ENCODE measurements around the gene PLEKHA7. TPM values are rescaled to one million over a fixed set of nuclear protein-coding genes. Genes with fewer than 3 reads are reported as not detected.

The PLEKHA7 gene
- total RNA-seq, 1 experiment from 2014 or later = 7.2 TPM

DNA sequence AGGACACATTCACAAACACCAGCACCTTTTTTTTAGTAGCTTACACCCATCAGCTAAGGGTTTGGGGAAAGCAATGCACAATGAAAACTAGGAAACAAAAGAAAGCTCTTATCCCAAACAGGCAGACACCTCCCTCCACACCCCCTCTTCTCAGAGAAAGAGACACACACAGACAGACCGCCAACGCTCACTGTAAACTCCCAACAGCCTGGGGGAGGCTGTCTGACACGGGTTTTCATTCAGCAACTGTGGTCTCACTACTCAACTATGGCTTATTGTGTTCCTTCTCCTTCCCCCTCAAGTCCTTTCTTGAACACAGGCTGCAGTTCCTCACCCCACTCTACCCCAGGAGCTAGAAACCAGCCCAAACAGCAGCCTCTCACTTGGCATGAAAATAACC is 152.4 kb downstream of the PLEKHA7 start (continued):
- TF ChIP-seq, protein P1, sequence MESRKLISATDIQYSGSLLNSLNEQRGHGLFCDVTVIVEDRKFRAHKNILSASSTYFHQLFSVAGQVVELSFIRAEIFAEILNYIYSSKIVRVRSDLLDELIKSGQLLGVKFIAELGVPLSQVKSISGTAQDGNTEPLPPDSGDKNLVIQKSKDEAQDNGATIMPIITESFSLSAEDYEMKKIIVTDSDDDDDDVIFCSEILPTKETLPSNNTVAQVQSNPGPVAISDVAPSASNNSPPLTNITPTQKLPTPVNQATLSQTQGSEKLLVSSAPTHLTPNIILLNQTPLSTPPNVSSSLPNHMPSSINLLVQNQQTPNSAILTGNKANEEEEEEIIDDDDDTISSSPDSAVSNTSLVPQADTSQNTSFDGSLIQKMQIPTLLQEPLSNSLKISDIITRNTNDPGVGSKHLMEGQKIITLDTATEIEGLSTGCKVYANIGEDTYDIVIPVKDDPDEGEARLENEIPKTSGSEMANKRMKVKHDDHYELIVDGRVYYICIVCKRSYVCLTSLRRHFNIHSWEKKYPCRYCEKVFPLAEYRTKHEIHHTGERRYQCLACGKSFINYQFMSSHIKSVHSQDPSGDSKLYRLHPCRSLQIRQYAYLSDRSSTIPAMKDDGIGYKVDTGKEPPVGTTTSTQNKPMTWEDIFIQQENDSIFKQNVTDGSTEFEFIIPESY (IDR thresholded peaks at IDR 0.05; ENCODE audit: extremely low read depth, insufficient replicate concordance, low read length) = no peak

DNA sequence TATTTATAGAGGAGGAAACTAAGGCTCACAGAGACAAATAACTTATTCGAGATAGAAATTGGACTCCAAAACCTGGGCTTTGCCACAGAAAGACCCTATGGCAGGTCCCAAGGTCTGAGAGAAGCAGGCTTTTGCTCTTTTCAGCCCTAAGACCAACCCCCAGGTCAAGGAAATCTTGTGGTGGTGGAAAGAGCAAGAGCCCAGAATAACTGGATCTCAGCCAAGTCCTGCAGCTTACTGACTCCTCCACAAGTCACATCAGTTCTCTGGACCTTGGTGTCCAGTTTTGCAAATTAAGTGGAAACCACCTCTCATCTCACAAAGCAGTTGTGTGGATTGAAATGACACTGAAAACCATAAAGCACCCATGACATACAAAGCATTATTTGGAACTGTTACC is 153.6 kb downstream of the PLEKHA7 start:
- H2AFZ ChIP-seq (ENCODE audit: low read depth, low read length, poor library complexity, severe bottlenecking) = no peak overlapping the region
- TF ChIP-seq POLR2AphosphoS5 (IDR thresholded peaks at IDR 0.05; ENCODE audit: low read depth, low read length) = no peak
- no peak for TF ChIP-seq CEBPB (IDR thresholded peaks at IDR 0.05; ENCODE audit: low read depth)
- no peak for TF ChIP-seq JUND (IDR thresholded peaks at IDR 0.05)
- no peak for TF ChIP-seq POLR2A (IDR thresholded peaks at IDR 0.05; ENCODE audit: borderline replicate concordance, extremely low read depth, insufficient read depth, insufficient read length)
- TF ChIP-seq EGR1 (IDR thresholded peaks at IDR 0.05; ENCODE audit: low read depth) = no peak
- no peak for TF ChIP-seq SP1 (IDR thresholded peaks at IDR 0.05; ENCODE audit: low read depth)
- no peak for TF ChIP-seq TCF7L2 (IDR thresholded peaks at IDR 0.05; ENCODE audit: borderline replicate concordance, extremely low read depth, insufficient read depth, insufficient read length)
- no peak for TF ChIP-seq ELF1 (IDR thresholded peaks at IDR 0.05; ENCODE audit: borderline replicate concordance, low read depth)
- intact Hi-C loops (cut with micrococcal nuclease) = no loop called here
- no peak for ATAC-seq
- H3K36me3 ChIP-seq (ENCODE audit: control insufficient read depth in 1 of 2, insufficient read depth in 2 of 2, low read length in 2 of 2) = no peaks in the 10 kb centered on the region
- no peak overlapping the region for H3K4me3 ChIP-seq (replicated peaks in 1 of 2; ENCODE audit: low read depth in 1 of 2, low read length in 2 of 2)
- H3K9me3 ChIP-seq (ENCODE audit: control insufficient read depth in 1 of 2, insufficient read depth in 1 of 2, low read depth in 1 of 2, low read length in 2 of 2) = no peaks in the 10 kb centered on the region
- no peaks in the 10 kb centered on the region for H4K20me1 ChIP-seq (ENCODE audit: insufficient read depth)
- no peaks in the 10 kb centered on the region for H3K9me2 ChIP-seq (ENCODE audit: insufficient read depth)
- 0 out of 2 replicates have a peak, but pooled peaks cover 6% of the 10 kb centered on the region for H3K27me3 ChIP-seq (ENCODE audit: insufficient read depth, low read length)
- H3K4me1 ChIP-seq (ENCODE audit: control insufficient read depth in 1 of 2, insufficient read depth in 2 of 2, low read length in 2 of 2) = no peaks in the 10 kb centered on the region
- no TSS peak for BruUV-seq (replicated peaks)
- no peaks in the 10 kb centered on the region for H3K79me2 ChIP-seq (ENCODE audit: insufficient read depth, low read length)
- POLR2A ChIA-PET = no interaction called here
- RAD21 ChIA-PET (ENCODE audit: low non-redundant PET in 1 of 2, low total read pairs in 2 of 2, uncharacterized antibody in 2 of 2, unreplicated experiment in 2 of 2) = no interaction called here
- CTCF ChIA-PET = no interaction called here
- H3K9ac ChIP-seq (ENCODE audit: low read length) = no peak overlapping the region
- DNase-seq (ENCODE audit: low read depth, low spot score) = no peak
- no peak overlapping the region for H3K27ac ChIP-seq (ENCODE audit: low read depth, low read length)
- H3K4me2 ChIP-seq (ENCODE audit: low read length) = no peak overlapping the region
